IPS-11a (cell line): ENCODE data around the gene ADCY9.

ENCODE experiments used
- H3K4me3 ChIP-seq: one replicate; pipeline ENCODE4 v1.5.1; 2013; ENCODE audit warnings: low read depth, low read length, control low read depth

The ADCY9 gene

DNA sequence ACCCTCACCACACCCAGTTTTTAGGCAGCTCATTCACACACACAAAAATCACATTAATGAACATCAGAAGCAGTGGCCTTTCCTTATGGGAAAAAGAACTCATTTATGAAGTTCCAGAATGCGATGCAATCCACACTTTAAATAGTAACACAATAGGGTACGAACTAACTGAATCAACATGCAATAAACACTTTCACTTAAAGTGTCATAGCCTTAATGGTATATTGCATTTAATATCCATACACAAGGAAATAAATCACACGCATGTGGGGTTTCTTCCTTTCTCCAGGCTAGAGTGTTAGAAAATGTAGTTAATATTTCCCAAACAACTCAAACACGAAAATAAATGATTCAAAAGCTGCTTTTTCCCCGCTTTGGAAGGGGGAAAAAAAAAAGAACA, 19.7 kb downstream of the ADCY9 start:
- H3K4me3 ChIP-seq, result no peak overlapping the region

DNA sequence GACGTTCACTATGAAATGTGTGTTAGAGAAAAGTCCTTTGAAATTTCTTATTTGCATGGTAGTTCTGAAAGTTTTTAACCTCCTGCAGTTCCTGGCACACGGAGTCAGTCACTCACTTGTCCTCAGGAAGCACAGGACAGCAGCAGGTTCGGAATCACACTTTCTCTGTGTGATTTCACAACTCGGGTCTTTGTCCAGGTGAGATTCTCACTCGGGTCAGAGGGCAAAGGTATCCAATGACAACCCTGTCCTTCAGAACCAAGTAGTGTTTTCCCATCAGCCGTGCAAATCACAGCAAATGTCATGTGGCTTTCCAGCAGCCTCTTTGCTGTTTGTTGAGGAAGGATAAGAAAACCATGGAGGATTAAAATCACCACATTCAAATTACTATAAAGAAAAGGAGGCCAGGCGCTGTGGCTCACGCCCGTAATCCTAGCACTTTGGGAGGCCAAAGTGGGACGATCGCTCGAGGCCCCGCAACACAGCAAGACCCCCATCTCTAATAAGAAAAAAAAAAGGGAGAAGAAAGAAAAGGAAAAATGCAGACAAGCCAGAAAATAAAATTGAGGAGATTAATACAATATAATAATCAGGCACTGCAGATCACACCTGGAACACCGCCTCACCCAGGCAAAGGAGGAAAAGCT, 22.0 kb downstream of the ADCY9 start:
- H3K4me3 ChIP-seq, result no peak overlapping the region

DNA sequence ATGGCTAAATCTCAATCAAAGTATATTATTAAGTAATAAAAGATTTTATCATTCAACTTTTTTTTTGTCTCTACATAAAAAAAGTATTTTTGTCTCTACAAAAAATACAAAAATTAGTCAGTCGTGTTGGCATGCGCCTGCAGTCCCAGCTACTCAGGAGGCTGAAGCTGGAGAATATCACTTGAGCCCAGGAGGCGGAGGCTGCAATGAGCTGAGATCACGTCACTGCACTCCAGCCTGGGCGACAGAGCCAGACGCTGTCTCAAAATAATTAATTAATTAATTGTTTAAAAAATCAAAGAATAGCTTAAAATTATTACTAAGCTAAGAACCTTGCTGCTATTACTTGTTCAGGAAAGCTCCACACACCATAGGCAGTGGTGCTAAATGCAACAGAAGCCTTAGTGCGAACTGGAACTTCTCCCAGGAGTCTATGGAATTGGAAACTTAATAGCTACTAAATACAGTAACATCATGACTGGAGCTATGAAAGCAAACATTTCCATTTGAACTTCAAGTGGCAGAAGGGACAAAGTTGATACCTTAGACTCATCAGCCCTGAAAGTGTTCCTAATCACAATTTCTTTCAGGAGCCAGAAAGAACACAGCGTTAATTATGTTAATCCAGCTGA, 22.6 kb downstream of the ADCY9 start:
- no peak overlapping the region for H3K4me3 ChIP-seq

DNA sequence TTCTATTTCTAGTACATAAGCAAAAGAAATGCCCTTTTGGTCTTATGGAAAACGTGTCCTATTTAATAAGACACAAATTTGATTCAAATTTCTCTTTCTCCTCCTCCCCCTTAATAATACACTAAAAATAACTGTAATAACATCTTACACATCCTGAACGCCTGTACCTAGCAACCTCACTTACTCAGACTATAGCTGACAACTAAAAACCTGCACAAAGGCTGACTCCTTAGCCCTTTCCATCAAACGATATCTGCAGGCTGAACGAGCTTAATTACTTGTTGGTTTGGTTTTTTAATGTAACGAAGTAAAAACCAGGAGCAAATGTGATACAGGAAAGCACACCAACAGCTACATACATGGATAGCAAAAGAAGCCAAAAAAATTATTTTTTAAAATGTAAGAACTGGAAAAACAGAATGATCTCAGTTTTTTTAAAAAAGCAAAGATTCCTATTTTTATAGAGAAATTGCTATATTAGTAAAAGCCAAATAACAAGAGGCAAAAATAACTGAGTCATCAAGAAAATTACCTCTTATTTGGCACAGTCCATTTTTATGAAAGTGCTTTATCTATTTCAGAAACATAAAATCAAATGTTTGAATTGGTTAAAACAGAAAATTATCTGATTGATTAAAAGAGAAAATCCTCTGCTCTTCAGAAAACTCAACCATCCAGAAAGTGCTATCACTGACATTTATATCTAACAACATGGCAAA, 23.5 kb downstream of the ADCY9 start:
- H3K4me3 ChIP-seq, result no peak overlapping the region

GRCh38 chr16:4091240-4092012, 24.8 kb downstream of the ADCY9 start:
- H3K4me3 ChIP-seq, result no peak overlapping the region

DNA sequence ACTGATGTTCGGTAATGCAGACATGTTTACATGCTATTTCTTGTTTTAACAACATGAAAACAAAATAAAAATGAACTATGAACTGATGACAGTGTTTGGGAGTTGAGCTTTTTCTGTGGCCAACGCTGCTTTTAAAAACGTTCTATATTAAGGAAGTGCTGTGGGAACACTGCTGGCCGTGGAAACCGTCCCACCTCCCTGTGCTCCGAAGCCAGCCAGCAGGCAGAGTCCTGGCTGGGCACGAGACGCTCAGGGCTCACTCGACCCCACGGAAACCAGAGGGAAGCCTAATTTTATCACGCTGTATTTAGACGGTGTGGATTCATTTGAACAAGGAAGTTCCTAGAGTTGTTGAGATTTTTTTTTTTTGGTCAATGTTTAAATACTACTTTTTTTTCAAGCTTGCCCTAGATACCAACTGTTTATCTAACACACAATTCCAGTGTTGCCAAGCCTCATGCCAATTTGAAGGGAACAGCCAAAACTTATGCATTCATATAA, 25.8 kb downstream of the ADCY9 start:
- no peak overlapping the region for H3K4me3 ChIP-seq

GRCh38 chr16:4089811-4090301, 26.4 kb downstream of the ADCY9 start:
- H3K4me3 ChIP-seq, result no peak overlapping the region

DNA sequence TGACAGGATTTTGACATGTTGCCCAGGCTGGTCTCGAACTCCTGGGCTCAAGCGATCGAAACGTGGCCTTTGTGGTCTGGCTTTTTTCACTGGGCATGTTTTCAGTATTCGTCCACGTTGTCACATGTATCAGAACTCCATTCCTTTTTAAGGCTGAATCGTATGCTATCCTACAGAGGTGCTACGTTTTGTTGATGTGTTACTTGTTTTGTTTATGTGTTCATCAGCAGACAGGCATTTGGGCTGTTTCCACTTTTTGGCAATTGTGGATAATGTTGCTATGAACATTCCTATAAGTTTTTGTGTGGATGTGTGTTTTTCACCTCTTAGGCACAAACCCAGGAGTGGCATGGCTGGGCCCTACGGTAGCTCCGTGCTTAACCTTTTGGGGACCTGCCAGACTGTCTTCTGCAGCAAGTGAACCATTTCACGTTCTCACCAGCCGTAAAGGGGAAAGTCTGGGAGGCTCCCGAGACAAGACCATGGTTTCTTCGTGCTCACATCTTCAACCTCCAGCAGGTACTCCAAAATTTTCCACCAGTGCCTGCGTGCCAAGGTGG, 26.9 kb downstream of the ADCY9 start:
- H3K4me3 ChIP-seq, result no peak overlapping the region

DNA sequence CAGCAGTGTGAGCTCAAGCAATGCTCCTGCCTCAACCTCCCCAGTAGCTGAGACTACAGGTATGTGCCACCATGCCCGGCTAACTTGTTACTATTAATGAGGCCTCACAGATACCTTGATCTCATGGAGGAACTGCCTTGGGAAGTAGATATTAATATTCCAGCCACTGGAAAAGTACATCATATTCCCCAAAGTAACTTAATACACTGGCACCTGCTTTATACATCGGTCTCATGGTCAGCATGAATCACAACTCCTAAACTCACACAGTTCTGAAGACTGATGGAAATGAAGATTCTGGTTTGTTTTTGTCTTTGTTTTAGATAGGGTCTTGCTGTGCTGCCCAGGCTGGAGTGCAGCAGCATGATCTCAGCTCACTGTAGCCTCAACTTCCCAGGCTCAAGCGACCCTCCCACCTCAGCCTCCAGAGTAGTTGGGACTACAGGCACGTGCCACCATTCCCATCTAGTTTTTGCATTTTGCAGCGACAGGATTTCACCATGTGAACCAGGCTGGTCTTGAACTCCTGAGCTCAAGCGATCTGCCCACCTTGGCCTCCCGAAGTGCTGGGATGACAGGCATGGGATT, 28.2 kb downstream of the ADCY9 start:
- no peak overlapping the region for H3K4me3 ChIP-seq

GRCh38 chr16:4087099-4087885, 28.9 kb downstream of the ADCY9 start:
- H3K4me3 ChIP-seq, result no peak overlapping the region

DNA sequence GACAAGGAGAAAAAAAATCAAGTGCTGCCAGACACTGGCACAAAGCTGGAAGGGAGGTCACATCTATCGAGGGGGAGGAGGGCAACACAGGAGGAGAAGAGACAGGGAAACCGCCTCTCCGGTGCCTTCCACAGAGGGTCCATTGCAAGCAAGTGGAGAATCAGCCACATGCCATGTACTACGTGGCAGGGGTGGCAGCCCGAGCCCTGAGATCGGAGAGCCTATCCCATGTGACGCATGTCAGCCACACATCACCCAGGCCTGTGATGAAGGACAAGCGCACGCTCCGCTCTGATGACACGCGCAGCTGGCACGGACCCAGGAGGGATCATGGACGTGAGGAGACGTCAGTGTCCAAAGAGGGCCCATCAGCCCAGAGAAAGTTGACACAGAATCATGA, 30.1 kb downstream of the ADCY9 start:
- no peak overlapping the region for H3K4me3 ChIP-seq

GRCh38 chr16:4085405-4085970, 30.8 kb downstream of the ADCY9 start:
- no peak overlapping the region for H3K4me3 ChIP-seq

DNA sequence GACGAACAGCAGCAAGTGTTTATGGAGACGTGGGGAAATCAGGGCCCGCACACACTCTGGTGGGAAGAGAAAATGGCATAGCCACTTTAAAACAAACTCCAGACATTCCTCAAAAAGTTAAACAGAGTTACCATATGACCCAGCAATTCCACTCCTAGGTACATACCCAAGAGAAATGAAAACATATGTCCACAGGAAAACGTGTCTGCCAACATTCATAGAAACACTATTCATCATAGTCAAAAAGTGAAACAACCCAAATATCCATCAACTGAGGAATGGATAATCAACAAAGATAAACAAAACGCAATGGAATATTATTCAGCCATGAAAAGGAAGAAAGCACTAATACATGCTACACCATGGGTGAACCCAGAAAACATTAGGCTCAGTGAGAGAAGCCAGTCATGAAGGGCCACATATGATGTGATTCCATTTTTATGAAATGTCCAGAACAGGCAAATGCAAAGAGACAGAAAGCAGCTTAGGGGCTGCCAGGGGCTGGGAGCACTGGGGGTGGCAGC, 32.8 kb downstream of the ADCY9 start:
- no peak overlapping the region for H3K4me3 ChIP-seq

- no peak overlapping the region for H3K4me3 ChIP-seq
Measured at GRCh38 chr16:4082474-4083044, 33.7 kb downstream of the ADCY9 start.

DNA sequence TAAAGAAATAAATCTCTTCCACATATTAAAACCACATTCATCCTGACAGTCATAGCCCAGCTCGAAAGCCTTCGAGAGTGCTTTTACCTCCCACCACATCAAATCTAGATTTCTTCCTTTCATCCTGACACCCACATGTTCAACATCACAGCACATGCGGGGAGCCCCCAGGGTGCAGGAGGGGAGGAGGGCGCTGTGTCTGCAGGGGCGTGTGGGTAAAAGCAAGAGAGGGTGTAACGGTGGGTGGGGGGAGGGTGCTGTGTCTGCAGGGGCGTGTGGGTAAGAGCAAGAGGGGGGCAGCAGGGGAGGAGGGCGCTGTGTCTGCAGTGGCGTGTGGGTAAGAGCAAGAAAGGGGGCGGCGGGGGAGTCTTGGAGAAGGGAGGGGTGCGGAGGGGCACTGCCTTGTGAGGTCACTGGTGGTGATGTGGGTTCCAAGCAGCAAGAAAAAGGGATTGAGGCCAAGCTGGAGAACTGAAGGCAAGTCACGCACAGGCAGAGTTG, 34.7 kb downstream of the ADCY9 start:
- H3K4me3 ChIP-seq, result no peak overlapping the region

GRCh38 chr16:4081047-4081446, 35.2 kb downstream of the ADCY9 start:
- no peak overlapping the region for H3K4me3 ChIP-seq

DNA sequence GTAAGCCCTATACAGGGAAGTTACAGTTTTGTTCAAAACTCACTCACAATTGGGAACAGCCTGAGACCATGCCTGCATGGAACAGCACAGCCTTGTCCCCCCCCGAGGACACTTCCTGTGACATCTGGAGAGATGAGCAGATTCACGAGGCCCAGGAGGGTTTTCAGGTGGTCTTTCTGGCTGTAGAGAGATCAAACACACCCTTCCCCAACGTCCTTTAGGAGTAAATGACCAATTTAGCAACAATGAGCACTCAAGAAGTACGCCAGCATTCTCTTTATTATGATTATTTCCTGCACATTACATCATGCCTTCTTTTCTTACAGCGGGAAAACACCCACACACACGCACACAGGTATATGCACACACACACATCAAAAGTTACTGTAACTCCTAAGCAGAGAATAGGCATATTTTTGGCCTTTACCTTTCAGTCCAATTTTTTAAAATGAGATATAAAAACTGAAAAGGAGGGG, 39.0 kb downstream of the ADCY9 start:
- no peak overlapping the region for H3K4me3 ChIP-seq

DNA sequence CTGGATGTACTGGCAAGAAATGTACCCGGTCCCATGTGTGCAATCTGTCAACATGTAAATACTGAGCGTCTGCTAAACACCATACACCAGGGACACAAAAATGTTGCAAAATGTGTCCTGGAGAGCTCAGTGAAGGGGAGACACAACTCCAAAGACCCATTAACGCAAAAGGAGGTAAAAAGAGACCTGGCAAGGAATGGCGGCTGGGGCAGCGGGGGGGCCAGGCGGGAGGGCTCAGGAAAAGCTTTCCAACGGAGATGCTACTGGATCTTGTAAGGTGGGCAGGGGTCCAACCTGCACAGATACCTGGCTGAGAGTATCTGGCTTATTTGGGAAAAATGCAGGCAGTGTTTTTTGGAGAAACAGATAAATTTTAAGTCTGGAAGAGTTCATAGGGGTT, 40.7 kb downstream of the ADCY9 start:
- no peak overlapping the region for H3K4me3 ChIP-seq
